ENCODE measurements around the gene KLHL29.

Gene KLHL29

GRCh38 chr2:23660237-23660636 lies 275.3 kb downstream of the KLHL29 start:
- no peak for DNase-seq (ENCODE audit: low spot score)

- DNase-seq (ENCODE audit: low spot score), result no peak
Measured at GRCh38 chr2:23661276-23662050, 276.5 kb downstream of the KLHL29 start.

GRCh38 chr2:23662466-23662865 lies 277.5 kb downstream of the KLHL29 start:
- DNase-seq (ENCODE audit: low spot score), result no peak

- no peak for DNase-seq (ENCODE audit: low spot score)
Measured at GRCh38 chr2:23662941-23663920, 278.3 kb downstream of the KLHL29 start.

- DNase-seq (ENCODE audit: low spot score), result no peak
Measured at GRCh38 chr2:23664066-23664788, 279.2 kb downstream of the KLHL29 start.

GRCh38 chr2:23666241-23666979 lies 281.4 kb downstream of the KLHL29 start:
- DNase-seq (ENCODE audit: low spot score), result no peak

GRCh38 chr2:23666980-23667357 lies 282.0 kb downstream of the KLHL29 start:
- DNase-seq (ENCODE audit: low spot score), result no peak

GRCh38 chr2:23668756-23669304 lies 283.9 kb downstream of the KLHL29 start:
- no peak for DNase-seq (ENCODE audit: low spot score)

GRCh38 chr2:23669413-23670244 lies 284.6 kb downstream of the KLHL29 start:
- DNase-seq (ENCODE audit: low spot score), result peak; percentile 3

- DNase-seq (ENCODE audit: low spot score), result no peak
Measured at GRCh38 chr2:23670245-23670592, 285.2 kb downstream of the KLHL29 start.

GRCh38 chr2:23673082-23673481 lies 288.1 kb downstream of the KLHL29 start:
- no peak for DNase-seq (ENCODE audit: low spot score)

- DNase-seq (ENCODE audit: low spot score), result peak; percentile 11
Measured at GRCh38 chr2:23673830-23674679, 289.1 kb downstream of the KLHL29 start.

GRCh38 chr2:23675506-23675905 lies 290.5 kb downstream of the KLHL29 start:
- DNase-seq (ENCODE audit: low spot score), result no peak

GRCh38 chr2:23677836-23678235 lies 292.9 kb downstream of the KLHL29 start:
- no peak for DNase-seq (ENCODE audit: low spot score)

GRCh38 chr2:23679044-23679443 lies 294.1 kb downstream of the KLHL29 start:
- DNase-seq (ENCODE audit: low spot score), result no peak

GRCh38 chr2:23680951-23681350 lies 296.0 kb downstream of the KLHL29 start:
- no peak for DNase-seq (ENCODE audit: low spot score)

GRCh38 chr2:23681356-23682140 lies 296.6 kb downstream of the KLHL29 start:
- no peak for DNase-seq (ENCODE audit: low spot score)

GRCh38 chr2:23682481-23682880 lies 297.5 kb downstream of the KLHL29 start:
- DNase-seq (ENCODE audit: low spot score), result no peak

GRCh38 chr2:23683001-23683400 lies 298.0 kb downstream of the KLHL29 start:
- DNase-seq (ENCODE audit: low spot score), result no peak
